ENCODE measurements around the gene LRRTM2. TPM values are rescaled to one million over a fixed set of nuclear protein-coding genes. Genes with fewer than 3 reads are reported as not detected.
A peak's percentile ranks its signal among the peaks of the same experiment; 100 is the strongest.

Gene LRRTM2
- total RNA-seq, 2 experiments from 2014 or later: not detected

- no peaks in the 10 kb centered on the region for H3K9me3 Mint-ChIP-seq
- H3K27ac Mint-ChIP-seq: no peak overlapping the region
- DNase-seq: no peak
- H3K27me3 Mint-ChIP-seq: peaks cover 12% of the 10 kb centered on the region
- H3K4me1 Mint-ChIP-seq: peaks cover 2% of the 10 kb centered on the region
- H3K4me3 Mint-ChIP-seq: no peak overlapping the region
- H3K36me3 Mint-ChIP-seq: peaks cover 5% of the 10 kb centered on the region
These were observed 41.2 kb downstream of the LRRTM2 start for GRCh38 chr5:138833726-138834480.

GRCh38 chr5:138833080-138833479 lies 42.1 kb downstream of the LRRTM2 start:
- Mint-ChIP-seq H3K9me3 (no peaks in the 10 kb centered on the region), H3K27ac (no peak overlapping the region), H3K4me1 (peaks cover 2% of the 10 kb centered on the region)

GRCh38 chr5:138832218-138832617 lies 42.9 kb downstream of the LRRTM2 start:
- H3K4me1 Mint-ChIP-seq: peaks cover 2% of the 10 kb centered on the region
- no peaks in the 10 kb centered on the region for H3K9me3 Mint-ChIP-seq
- peaks cover 7% of the 10 kb centered on the region for H3K36me3 Mint-ChIP-seq
- H3K4me3 Mint-ChIP-seq: no peak overlapping the region
- H3K27ac Mint-ChIP-seq: no peak overlapping the region
- H3K27me3 Mint-ChIP-seq: peaks cover 7% of the 10 kb centered on the region
- no peak for DNase-seq

More at GRCh38 chr5:138833080-138833479, 42.1 kb downstream of the LRRTM2 start:
- peaks cover 7% of the 10 kb centered on the region for H3K36me3 Mint-ChIP-seq
- no peak for DNase-seq
- H3K27me3 Mint-ChIP-seq: peaks cover 12% of the 10 kb centered on the region
- H3K4me3 Mint-ChIP-seq: no peak overlapping the region

- H3K4me3 Mint-ChIP-seq: no peak overlapping the region
- H3K4me1 Mint-ChIP-seq: peaks cover 2% of the 10 kb centered on the region
- H3K9me3 Mint-ChIP-seq: no peaks in the 10 kb centered on the region
- peaks cover 7% of the 10 kb centered on the region for H3K36me3 Mint-ChIP-seq
- H3K27ac Mint-ChIP-seq: no peak overlapping the region
- DNase-seq: no peak
- peaks cover 4% of the 10 kb centered on the region for H3K27me3 Mint-ChIP-seq
These were observed 43.4 kb downstream of the LRRTM2 start for GRCh38 chr5:138831703-138832102.

GRCh38 chr5:138829341-138829740 lies 45.8 kb downstream of the LRRTM2 start:
- peaks cover 6% of the 10 kb centered on the region for H3K4me1 Mint-ChIP-seq
- DNase-seq: no peak
- H3K9me3 Mint-ChIP-seq: no peaks in the 10 kb centered on the region
- H3K36me3 Mint-ChIP-seq: peaks cover 7% of the 10 kb centered on the region
- H3K4me3 Mint-ChIP-seq: no peak overlapping the region
- H3K27me3 Mint-ChIP-seq: peaks cover 7% of the 10 kb centered on the region
- no peak overlapping the region for H3K27ac Mint-ChIP-seq

- H3K9me3 Mint-ChIP-seq: no peaks in the 10 kb centered on the region
- H3K36me3 Mint-ChIP-seq: peaks cover 7% of the 10 kb centered on the region
- DNase-seq: no peak
- peaks cover 7% of the 10 kb centered on the region for H3K27me3 Mint-ChIP-seq
- H3K4me1 Mint-ChIP-seq: peaks cover 6% of the 10 kb centered on the region
- no peak overlapping the region for H3K27ac Mint-ChIP-seq
- no peak overlapping the region for H3K4me3 Mint-ChIP-seq
These were observed 46.6 kb downstream of the LRRTM2 start for GRCh38 chr5:138828556-138828955.

- H3K4me1 Mint-ChIP-seq: peaks cover 4% of the 10 kb centered on the region
- H3K27ac Mint-ChIP-seq: no peak overlapping the region
- H3K4me3 Mint-ChIP-seq: no peak overlapping the region
- peak; percentile 4 for DNase-seq
- H3K27me3 Mint-ChIP-seq: peaks cover 30% of the 10 kb centered on the region
- H3K36me3 Mint-ChIP-seq: peaks cover 7% of the 10 kb centered on the region
- H3K9me3 Mint-ChIP-seq: no peaks in the 10 kb centered on the region
These were observed 49.9 kb downstream of the LRRTM2 start for GRCh38 chr5:138824924-138825863.

GRCh38 chr5:138824516-138824915 lies 50.6 kb downstream of the LRRTM2 start:
- peaks cover 30% of the 10 kb centered on the region for H3K27me3 Mint-ChIP-seq
- no peak overlapping the region for H3K27ac Mint-ChIP-seq
- no peak overlapping the region for H3K4me3 Mint-ChIP-seq
- H3K9me3 Mint-ChIP-seq: no peaks in the 10 kb centered on the region
- H3K36me3 Mint-ChIP-seq: peaks cover 7% of the 10 kb centered on the region
- no peak for DNase-seq
- H3K4me1 Mint-ChIP-seq: peaks cover 4% of the 10 kb centered on the region

GRCh38 chr5:138820695-138821094 lies 54.4 kb downstream of the LRRTM2 start:
- Mint-ChIP-seq H3K27ac (no peak overlapping the region), H3K4me1 (peaks cover 4% of the 10 kb centered on the region), H3K36me3 (no peaks in the 10 kb centered on the region), H3K4me3 (no peak overlapping the region), H3K27me3 (peaks cover 26% of the 10 kb centered on the region), H3K9me3 (no peaks in the 10 kb centered on the region)
- DNase-seq: no peak

GRCh38 chr5:138819081-138819480 lies 56.1 kb downstream of the LRRTM2 start:
- Mint-ChIP-seq H3K4me1 (no peaks in the 10 kb centered on the region), H3K27me3 (peaks cover 25% of the 10 kb centered on the region), H3K27ac (no peak overlapping the region), H3K36me3 (peaks cover 2% of the 10 kb centered on the region), H3K4me3 (no peak overlapping the region), H3K9me3 (no peaks in the 10 kb centered on the region)
- no peak for DNase-seq

Other genes with a start within 250 kb of the LRRTM2 start
- gene CTNNA1, start 121.9 kb downstream of the LRRTM2 start, total RNA-seq: 10 to 100 TPM; 58.1 to 69.7 TPM

Data from activated naive CD8-positive, alpha-beta T cell treated with anti-CD3 and anti-CD28 coated beads for 36 hours (primary cell).